K562 (cell line): ENCODE data around the gene ZNF48. TPM values are rescaled to one million over a fixed set of nuclear protein-coding genes. Genes with fewer than 3 reads are reported as not detected.

Experiments
- CLOCK ChIP-seq: fragments of 250-450 bp; sonication (Bioruptor Pico); IDR thresholded peaks from 2 replicates; pipeline ENCODE4 v1.4.0; 2020; ENCODE audit warnings: mild to moderate bottlenecking, moderate library complexity, borderline replicate concordance
- HMGXB4 ChIP-seq: sonication (generic); formaldehyde crosslinking; IDR thresholded peaks from 2 replicates; pipeline ENCODE4 v1.8.1; 2023; ENCODE audit warnings: mild to moderate bottlenecking, missing genetic modification reagents
- KDM2B ChIP-seq: fragments of 250-450 bp; sonication (Bioruptor Pico); IDR thresholded peaks from 2 replicates; pipeline ENCODE4 v1.8.0; 2021; ENCODE audit warnings: mild to moderate bottlenecking, moderate library complexity
- RCOR1 ChIP-seq, 2 experiments: IDR thresholded peaks; 2 replicates each; pipeline ENCODE4 v1.6.1; 2012; ENCODE audit warnings: low read depth in 2 of 2, low read length in 2 of 2, borderline replicate concordance in 1 of 2, improper control_type of control experiment in 1 of 2
- SAFB2 ChIP-seq: fragments of 200-400 bp; formaldehyde crosslinking; IDR thresholded peaks from 2 replicates; pipeline ENCODE4 v1.6.1; 2018; ENCODE audit warnings: borderline replicate concordance, low read length, low read depth, moderate library complexity; ENCODE audit not compliant: severe bottlenecking
- SRSF1 ChIP-seq: fragments of 200-400 bp; formaldehyde crosslinking; IDR thresholded peaks from 2 replicates; pipeline ENCODE4 v1.6.1; 2017; ENCODE audit warnings: mild to moderate bottlenecking, low read depth, low read length, moderate library complexity
- STAT6 ChIP-seq: sonication (generic); formaldehyde crosslinking; IDR thresholded peaks from 2 replicates; pipeline ENCODE4 v1.8.1; 2023; ENCODE audit warnings: mild to moderate bottlenecking, missing genetic modification reagents
- ZMIZ1 ChIP-seq, 2 experiments: fragments of 150-350 bp in 1 of 2; IDR thresholded peaks; 2 replicates each; pipeline ENCODE4 v1.6.1; 2012 to 2016; ENCODE audit warnings: low read depth in 2 of 2, low read length in 2 of 2, mild to moderate bottlenecking in 1 of 2, moderate library complexity in 1 of 2
- ZNF224 ChIP-seq: sonication (generic); formaldehyde crosslinking; IDR thresholded peaks from 2 replicates; pipeline ENCODE4 v1.8.0; 2022; ENCODE audit warnings: mild to moderate bottlenecking, missing genetic modification reagents
- ZNF511 ChIP-seq: sonication (generic); formaldehyde crosslinking; IDR thresholded peaks from 2 replicates; pipeline ENCODE4 v1.8.0; 2022; ENCODE audit warnings: mild to moderate bottlenecking, missing genetic modification reagents
- ZNF639 ChIP-seq, 2 experiments: fragments of 200-800 bp in 1 of 2; sonication (Bioruptor generic) in 1 of 2; sonication (generic) in 1 of 2; formaldehyde crosslinking in 1 of 2; IDR thresholded peaks in 1 of 2; conservative IDR thresholded peaks in 1 of 2; 2 replicates each; pipeline versions ENCODE4 v1.5.0 to v1.6.1; 2016 to 2020; ENCODE audit warnings: missing compliant biosample characterization in 1 of 2, missing genetic modification characterization in 1 of 2, missing genetic modification reagents in 1 of 2
- polyA plus RNA-seq, 8 experiments: library from polyadenylated mRNA; depleted of rRNA in 4 of 8; stranded (reverse) in 5 of 8; unstranded in 3 of 8; fragments of >200 nt; fragmentation: Nextera tagmentation in 2 of 8; fragmentation: Illumina TruSeq in 1 of 8; extraction: Ambion mirVana in 2 of 8; extraction: Trizol in 1 of 8; gene quantifications; 2 replicates each; pipeline versions ENCODE4 v1.2.1 to v1.2.3, GENCODE V29; 2011 to 2014; ENCODE audit warnings: inconsistent platforms in 1 of 8, missing spikeins in 1 of 8
- total RNA-seq, 7 experiments: library from RNA; depleted of rRNA in 6 of 7; stranded (reverse); fragments of >200 nt in 6 of 7; fragmentation: Illumina TruSeq in 2 of 7; extraction: Trizol in 2 of 7; gene quantifications; 2 replicates each; pipeline versions ENCODE4 v1.2.1 to v1.2.3, GENCODE V29; 2011 to 2021; ENCODE audit warnings: low replicate concordance in 1 of 7

The ZNF48 gene
- total and polyA plus RNA-seq, 9 of the 15 experiments (the other 6 are each of a cell fraction or from before 2014, with no cell fraction given), result 0.38 to 11.6 (median 4.7) TPM

- no peak for TF ChIP-seq STAT6 (CRISPR knock-in tag)
- TF ChIP-seq HMGXB4, result no peak
- TF ChIP-seq SAFB2, result no peak
- no peak for TF ChIP-seq ZNF511 (CRISPR knock-in tag)
- peak in 1 of 2 experiments; percentile 63; a peak in 1 of 4 replicates for TF ChIP-seq ZNF639 (CRISPR knock-in tag; conservative IDR thresholded peaks at IDR 0.05 in 1 of 2, IDR thresholded peaks at IDR 0.05 in 1 of 2)
- TF ChIP-seq CLOCK (CRISPR knock-in tag), result no peak
- no peak for TF ChIP-seq SRSF1
- 0 out of 4 replicates have a peak, but pooled peaks of 1 of the 2 experiments have one; percentile 18 for TF ChIP-seq ZMIZ1 (IDR thresholded peaks at IDR 0.05; ENCODE audit: low read depth in 2 of 2, low read length in 2 of 2)
- TF ChIP-seq ZNF224, result no peak
- peak in 1 of 2 experiments; percentile 70; a peak in 2 of 4 replicates for TF ChIP-seq RCOR1 (IDR thresholded peaks at IDR 0.05; ENCODE audit: borderline replicate concordance in 1 of 2, low read depth in 2 of 2, low read length in 2 of 2)
- no peak for TF ChIP-seq KDM2B (CRISPR knock-in tag)
Measured at GRCh38 chr16:30381291-30382041, 13.8 kb upstream of the ZNF48 start (continued).
